DMS53 (cell line): ENCODE data around the gene ITPR2.

Experiments
- DNase-seq: peaks from one replicate; lab custom pipeline; 2025; lab: John Stamatoyannopoulos, UW

The ITPR2 gene

DNA sequence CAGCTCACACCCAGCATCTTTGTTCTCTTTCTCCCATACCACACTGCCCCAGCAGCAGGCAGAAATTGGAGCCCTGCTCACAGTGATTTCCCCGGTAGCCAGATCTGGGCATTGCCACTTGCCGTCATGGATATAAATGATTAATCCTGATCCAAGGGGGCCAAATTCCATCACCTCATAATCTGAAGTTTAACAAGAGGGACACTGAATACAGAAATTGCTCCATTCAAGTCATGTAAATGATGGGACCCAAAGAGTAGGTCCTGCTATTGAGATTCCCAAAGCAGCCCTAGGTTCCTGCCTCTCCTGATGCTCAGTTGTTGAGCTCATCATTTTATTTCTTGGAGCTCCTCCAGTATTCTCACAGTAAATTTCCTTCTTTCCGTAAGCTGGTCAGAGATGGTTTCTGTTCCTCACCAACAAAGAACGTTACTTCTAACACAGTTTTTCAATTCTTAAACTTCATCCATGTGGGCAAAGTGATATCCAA is 11.7 kb downstream of the ITPR2 start:
- peak; percentile 23 for DNase-seq

DNA sequence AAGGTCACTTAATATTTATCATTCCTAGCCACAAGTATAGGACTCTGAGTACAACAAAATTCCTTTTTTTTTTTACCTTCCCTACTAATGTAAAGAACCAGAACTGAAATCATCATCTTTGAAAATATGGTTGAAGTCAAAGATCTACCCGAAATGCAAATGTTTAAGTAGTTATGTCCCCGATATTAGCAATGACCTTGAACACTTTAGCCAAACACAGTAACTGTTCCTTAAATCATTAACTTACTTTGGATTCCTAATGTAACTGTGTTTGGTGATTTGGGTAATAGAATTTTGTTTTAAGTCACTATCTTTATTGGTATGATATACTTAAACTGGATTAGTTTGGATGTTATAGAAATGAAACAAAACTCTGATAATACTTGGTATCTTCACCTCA is 14.4 kb downstream of the ITPR2 start:
- no peak for DNase-seq

DNA sequence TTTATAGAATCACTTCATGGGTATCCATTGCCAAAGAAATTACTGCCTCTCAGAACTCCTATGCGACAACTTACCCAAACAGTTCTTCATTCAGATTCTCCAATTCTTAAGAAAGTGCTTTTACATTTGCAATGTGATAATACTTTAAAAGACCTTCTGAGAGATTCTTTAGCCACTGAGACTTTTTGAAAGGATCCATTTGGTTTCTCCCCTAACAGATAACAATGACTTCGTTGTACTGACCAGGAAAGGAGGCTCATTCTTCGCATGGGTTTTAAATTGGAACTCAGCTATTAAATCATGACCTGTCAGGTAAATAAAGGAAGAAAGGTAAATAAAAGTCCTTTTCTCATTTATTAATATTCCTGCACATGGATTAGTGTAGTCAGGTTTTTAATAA is 14.8 kb downstream of the ITPR2 start:
- DNase-seq, result peak; percentile 32

DNA sequence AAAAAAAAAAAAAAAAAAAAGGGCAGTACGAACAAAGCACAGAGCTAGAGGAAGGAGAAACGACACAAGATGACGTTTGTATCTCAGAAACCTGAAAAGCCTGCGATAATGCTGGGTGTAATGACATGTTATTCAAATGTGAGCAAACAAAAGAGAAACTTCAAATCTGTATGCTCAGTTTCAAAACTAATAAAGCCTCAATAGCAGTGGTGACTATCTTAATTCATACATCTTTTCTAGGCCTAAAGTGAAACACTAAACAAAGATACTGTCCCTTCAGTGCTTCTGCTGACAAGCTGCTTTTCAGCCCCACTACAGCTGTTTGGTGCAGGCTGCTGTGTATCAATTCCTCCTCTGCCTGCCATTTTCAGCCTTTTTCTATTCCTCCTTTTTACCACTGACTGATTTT is 15.8 kb downstream of the ITPR2 start:
- DNase-seq, result peak; percentile 90

DNA sequence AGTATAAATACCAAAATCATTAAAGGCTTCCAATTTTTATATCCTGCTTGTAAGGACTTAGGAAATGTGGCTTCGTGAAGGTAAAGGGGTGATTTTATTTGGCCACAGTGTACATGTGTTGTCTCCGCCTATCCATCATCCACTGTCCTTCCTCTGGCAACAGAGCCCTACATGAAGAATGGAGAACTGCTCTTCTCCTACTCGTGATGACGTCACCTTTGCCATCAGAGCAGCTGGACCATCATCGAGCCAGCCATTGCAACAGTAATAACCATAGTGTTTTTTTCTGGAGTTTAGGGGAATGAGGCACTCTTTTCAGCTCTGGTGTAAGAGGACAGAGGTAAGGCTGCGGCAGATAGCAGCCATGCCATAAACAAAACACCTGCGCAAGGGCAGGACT is 19.2 kb downstream of the ITPR2 start:
- DNase-seq, result peak; percentile 74

DNA sequence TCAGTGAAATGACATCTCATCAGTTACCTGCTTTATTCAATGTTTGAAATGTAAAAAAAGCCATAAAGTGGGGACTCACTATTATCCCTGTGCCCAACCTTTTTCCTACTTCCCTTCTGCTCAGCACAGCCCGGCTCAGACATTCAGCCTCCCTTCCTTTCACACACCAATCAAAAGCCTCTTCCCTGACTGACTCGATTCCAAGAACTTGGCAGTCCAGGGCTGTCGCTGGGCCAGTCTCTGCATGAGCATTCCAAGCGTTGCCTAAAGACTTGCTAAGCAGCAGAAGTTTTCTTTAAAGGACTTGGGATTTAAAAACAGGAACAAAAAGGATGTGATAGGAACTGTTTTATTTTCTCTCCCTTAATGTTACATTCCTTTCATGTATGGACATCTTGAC is 22.7 kb downstream of the ITPR2 start:
- DNase-seq, result no peak

DNA sequence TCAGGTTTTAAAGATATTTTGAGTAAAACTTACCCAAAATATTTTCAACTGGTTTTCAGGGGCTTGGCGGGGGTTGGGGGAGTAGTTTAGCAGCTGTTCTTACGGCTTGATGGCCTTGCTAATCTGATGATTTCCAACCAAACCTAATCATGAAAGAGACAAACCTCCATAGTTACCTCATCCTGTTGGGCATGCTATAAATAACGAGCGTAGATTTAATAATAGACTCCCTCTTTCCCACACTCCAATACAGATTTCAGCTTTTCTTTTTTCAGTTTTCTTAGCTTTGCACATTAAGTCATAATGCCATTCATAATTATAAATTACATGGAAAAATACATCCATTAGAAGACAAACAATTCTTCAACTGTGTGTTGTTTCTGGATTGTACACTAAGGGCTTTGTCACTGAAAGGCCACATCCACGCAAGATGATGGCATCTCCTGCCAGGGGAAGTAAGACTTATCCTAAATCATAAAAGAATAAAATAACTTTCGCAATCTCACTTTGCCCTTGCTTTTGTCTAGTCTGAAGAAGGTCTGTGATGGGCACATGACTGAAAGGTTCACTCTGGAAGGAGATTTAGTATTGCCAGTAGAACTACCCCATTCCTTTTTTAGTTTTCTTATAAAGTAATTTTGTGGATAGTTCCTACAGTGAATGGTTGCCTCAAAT is 23.2 kb downstream of the ITPR2 start:
- DNase-seq, result no peak

DNA sequence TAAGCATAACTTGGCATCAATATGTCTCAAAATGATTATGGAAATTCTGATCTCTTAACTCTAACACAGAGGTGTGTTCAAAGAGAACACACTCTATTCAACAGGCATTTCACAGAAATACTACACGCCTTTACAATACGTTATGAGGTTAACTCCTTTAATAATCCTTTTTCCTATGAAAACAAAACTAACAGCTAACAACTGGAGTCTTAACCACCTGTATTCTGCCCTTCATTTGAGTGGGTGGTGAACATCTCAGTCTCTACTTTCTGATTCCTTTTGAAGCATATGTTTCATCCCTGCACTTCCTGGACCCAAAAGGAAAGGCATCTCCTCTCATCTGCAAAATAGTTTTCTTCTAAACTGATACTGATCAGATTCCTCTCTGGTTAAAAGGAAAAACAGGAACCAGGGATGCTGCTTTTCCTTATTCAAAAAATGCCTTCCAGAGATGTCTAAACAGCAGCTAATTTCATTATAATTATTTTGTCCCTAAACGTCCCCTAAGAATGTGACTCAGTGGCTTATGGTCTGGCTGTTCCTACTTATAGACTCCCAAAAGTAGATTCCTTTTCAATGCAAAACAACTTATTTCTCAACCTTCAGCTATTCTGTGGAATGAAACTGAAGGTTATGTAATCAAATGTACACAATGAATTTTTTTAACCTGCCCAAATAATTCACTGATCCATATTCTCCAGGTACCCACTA is 24.1 kb downstream of the ITPR2 start:
- no peak for DNase-seq

DNA sequence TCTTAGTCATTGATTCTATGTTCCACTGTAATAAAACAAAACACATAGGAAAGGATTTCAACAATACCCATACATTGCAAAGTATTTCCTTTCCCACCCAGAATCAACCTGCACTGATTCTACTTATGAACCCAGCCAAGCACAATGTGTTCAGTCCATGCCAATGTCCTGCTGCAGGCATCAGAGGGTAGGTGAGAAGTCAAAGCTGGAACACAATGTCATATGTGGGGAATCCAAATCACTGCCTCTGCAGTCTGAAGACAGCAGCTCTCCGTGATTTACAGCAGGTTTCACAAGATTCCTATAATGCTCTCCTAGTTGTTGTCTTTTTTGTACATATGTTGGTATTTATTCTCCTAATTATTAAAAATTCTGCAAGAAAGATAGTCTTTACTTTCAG is 25.7 kb downstream of the ITPR2 start:
- no peak for DNase-seq

DNA sequence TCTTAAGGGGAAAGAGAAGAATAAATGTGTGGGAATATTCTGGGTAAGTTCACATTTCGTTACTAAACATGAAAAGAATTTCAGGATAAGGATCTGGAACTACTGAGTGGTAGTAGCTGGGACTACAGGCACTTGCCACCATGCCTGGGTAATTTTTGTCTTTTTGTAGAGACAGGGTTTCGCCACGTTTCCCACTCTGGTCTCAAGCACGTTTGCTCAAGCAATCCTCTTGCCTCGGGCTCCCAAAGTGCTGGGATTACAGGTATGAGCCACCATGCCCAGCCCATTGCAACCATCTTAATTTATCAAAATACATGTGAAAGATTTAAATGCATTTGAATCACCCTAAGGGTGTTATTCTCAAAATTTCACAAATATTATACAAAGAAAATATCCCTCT is 26.4 kb downstream of the ITPR2 start:
- no peak for DNase-seq

DNA sequence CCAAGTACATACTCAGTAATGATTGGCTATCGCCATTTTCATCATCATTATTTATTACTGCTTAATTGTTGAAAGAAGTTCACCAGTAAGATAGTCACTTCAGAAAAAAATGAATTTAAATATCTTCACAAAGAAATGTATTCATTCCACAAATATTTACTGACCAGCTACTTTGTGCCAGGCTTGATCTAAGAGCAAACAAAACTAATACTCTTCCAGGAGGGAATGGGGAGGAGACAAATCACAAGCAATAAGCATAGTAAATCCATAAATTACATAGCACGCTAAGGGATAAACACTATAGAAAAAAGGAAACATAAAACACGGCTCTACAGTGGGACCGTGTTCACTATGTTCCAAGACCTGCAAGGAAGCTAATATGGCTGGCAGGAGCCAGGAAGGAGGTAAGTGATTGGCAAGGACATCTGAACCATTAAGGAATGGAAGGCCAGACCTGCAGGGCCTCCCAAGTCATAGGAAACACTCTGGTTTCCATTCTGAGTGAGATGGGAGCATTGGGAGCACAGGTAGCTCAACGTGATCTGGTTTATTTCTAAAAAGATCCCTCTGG is 27.5 kb downstream of the ITPR2 start:
- peak; percentile 73 for DNase-seq

DNA sequence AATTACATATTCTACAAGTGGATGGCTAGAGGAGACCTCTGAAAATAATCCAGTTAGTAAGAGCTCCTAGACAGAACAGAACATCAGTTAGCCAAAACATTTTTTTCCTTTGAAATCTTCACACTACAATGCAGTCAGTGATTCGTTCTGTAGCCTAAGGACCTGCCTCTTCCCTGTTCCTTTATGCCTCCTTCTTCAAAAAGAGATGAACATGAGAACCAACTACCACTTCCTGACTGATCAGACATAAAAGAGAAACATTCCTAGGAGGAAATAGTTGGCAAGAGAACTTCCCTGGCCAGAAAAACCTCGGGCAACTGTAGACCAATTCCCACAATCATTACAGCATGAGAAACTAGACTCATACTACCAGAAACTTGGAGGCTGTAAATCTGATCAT is 29.4 kb downstream of the ITPR2 start:
- DNase-seq, result peak; percentile 41

DNA sequence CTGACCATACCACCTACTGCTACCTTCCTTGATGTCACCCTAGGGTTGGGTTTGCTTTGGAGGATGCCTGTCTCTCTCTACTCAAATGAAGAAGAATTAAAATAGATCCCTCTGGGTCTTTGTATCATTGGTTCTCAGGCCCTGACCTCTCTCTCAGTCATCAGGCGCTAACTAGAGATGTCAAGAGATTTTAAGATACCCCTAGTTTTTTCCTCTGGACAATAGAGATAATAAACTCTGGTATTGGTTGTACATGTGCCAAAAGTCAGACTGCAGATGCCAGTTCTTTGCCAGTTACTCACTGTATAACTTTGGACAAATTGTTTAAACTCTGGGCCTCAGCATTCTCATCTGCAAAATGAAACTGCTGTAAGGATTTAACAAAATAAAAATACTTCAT is 31.5 kb downstream of the ITPR2 start:
- DNase-seq, result no peak

DNA sequence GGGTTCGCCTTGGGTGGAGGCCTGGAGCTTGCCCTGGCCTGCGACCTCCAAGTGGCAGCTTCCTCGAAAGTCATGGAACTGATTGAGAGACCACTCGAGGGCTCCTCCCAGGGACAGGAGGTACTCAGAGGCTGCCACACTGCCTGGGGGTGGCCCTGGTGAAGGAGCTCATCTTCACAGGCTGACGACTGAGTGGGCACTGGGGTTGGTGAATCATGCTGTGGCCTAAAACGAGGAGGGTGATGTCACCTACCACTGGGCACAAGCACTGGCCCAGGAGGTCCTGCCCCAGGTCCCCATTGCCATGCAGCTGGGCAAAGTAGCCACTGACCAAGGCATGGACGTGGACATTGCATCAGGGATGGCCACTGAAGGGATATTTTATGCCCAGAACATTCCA is 32.1 kb downstream of the ITPR2 start:
- no peak for DNase-seq

DNA sequence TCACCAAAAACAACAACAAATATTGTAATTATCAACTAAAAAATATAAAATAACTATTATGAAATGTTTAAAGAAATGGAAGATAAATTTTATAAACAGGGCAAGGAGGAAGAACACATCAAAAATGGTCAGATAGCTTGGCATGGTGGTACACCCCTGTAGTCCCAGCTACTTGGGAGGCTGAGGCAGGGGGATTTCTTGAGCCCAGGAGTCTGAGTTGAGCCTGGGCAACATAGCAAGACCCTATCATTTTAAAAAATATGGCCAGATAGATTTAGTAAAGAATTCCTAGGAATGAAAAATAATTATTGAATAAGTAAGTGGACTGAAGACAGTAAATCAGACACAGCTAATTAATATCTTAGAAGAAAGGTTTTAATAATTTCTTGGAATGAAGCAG is 32.6 kb downstream of the ITPR2 start:
- DNase-seq, result no peak

DNA sequence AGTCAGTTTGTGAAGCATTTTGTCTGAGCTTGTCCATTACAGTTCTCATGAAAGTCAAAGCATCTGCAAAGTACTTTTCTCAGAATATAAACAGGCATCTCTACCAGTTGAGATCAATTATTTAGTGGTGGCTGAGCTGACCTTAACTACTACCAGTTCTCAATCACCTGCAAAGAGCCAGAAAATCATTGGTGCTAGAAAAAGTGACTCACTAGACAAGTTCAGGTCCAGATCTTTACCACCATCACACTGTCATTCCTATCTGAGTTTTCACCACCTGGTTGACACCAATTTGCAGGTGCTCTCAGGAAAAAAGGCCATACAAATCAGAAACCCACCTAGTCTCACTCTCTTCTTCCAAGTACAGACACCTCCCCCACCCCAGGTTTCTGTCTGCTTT is 33.3 kb downstream of the ITPR2 start:
- peak; percentile 63 for DNase-seq

DNA sequence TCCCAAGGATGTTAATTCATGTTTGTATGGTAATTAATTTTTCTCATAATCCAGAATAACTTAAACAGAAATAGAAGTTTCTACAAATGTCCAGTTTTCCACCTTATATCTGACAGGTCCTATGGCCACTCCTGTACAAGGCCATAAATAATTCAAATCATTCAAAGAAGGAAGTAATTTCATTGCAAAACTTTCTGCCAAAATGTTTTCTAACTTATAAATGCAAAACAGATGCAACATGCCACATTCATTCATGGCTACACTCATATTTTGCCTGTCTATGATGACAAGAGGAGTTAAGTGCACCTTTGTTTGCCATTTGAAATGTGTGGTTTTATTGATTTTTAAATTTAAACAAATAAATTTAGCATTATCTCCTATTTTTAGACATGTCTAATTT is 34.4 kb downstream of the ITPR2 start:
- peak; percentile 37 for DNase-seq

DNA sequence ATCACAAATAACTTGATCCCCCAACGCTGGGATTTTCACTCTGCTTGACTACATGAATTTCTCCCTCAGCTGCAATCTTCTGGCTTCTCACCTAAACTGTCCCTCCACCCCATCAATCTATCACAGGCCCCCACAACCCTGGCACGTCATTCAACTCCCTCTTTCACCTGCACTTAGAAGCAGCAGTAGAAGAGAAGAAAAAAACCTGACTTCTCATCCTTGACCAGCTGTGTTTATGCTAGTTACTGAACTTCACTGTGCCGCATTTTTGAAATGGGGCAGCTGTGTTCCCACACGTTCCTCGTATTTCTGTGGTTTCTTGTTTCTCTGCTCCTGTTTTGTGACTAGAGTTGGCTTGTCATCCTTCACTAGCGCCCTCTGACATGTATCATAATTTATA is 35.0 kb downstream of the ITPR2 start:
- peak; percentile 71 for DNase-seq

DNA sequence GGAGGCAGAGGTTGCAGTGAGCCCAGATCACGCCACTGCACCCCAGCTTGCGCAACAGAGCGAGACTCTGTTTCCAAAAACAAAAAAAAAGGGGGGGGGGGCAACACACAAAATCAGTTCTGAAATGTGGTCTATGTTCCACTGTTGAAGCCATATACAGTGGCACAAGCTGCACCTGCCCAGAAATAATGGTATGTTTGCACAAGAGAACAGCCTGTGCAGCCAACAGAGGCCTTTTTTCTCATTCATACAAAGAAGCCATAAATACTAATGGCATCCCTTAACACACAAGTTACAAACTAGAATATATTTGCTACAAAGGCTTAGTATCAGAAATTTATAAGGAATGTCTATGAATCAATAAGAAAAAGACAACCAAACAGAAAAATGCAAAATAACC is 37.1 kb downstream of the ITPR2 start:
- DNase-seq, result peak; percentile 70

DNA sequence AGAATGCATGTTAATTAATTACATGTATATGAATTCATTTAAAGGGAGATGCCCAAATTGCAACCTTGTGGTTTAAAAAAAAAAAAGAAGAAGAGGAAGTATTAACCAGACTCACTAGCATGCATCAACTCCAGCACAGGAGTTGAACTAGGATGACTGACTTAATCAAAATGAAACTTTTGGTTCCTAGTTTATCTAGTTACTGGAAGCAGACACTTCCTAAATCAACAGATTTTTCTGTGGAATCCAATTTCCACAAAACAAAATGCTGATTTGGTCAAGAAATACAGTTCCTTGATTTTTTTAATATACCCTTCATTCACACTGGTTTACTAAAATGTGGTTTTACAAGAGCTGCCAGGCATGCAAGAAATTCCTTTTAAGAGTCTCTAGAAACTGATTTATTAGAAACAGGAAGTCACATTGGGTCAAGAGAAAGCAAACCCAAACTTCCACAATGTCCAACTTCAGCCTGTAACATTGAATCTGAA is 41.6 kb downstream of the ITPR2 start:
- no peak for DNase-seq

DNA sequence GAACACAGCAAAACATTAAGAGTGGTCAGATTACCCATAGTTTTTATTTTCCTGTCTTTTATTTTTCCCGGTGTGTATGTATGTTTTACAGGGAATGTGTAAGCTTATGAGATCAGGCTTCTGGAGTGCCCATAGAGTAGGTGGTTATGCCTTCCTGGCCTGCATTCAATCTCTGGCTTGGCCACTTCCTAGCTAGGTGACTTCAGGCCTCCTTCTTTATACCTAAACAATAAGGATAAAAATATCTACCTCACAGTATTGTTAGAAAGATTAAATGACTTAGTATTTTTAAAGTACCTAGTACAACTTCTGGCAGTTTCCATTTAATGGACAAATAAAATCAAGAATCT is 42.4 kb downstream of the ITPR2 start:
- peak; percentile 66 for DNase-seq

DNA sequence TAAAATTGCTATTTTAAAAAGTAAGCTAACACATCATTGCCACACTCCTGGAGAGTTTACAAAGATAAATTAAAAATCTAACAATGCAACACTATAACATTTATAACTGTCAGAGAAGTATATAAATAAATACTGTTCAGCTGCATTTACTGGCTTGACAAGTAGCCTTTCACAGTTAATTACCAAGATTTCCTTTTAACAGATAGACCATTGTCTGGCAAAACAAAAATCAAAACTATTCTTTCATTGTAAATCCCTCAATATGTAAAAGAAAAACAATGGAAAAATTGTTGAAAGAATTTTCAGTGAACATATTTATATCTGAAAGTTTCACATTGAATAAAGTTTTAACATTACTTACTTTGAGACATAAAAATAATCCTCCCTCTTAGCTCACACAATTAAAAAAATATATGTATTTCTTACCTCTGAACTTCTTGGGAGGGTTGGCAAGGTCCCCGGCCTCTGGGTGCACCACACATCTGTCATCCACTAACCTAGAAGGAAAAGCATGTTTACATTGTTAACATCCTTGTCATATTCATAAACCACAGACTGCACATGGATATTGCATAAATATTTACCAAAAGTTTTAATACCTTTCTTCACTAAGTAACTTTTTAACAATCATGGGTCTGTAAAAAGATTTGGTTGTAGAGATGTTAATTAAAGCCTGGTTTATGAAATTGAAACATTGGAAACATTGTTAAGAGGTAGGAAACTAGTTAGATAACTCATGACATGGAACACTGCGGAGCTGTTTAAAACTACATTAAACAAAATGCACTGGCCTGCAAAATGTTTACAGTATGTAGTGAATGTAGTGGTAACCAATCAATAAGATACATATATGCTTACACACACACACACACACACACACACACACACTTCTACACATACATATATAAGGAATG is 43.0 kb downstream of the ITPR2 start:
- peak; percentile 62 for DNase-seq
